K562 treated with DMSO at 1 percent for 4 hours (cell line): ENCODE data around the gene LGALS9C. TPM values are rescaled to one million over a fixed set of nuclear protein-coding genes. Genes with fewer than 3 reads are reported as not detected.

ENCODE experiments used
- total RNA-seq: library from RNA; unstranded; fragments of 300-600 nt; gene quantifications from 2 replicates; pipeline ENCODE4 v1.2.3, GENCODE V29; 2022; ENCODE audit not compliant: insufficient read depth

LGALS9C gene
- total RNA-seq, result not detected in 2 replicates

GRCh38 chr17:18476508-18477308 is at the start of gene LGALS9C:
Gene LGALS9C, plus strand, starts transcription at chr17:18476789. Its CDS starts 66 bp downstream, at chr17:18476855.

Other genes starting within 250 kb of the LGALS9C start
- 114 and 132 TPM in 2 replicates for gene FLII, start 218.1 kb upstream of the LGALS9C start, total RNA-seq
- 3.5 and 5.8 TPM in 2 replicates for gene MIEF2, start 216.1 kb upstream of the LGALS9C start, total RNA-seq
- 19.3 and 22.3 TPM in 2 replicates for gene TOP3A, start 161.8 kb upstream of the LGALS9C start, total RNA-seq
- 12.9 and 13.6 TPM in 2 replicates for gene SMCR8, start 161.5 kb upstream of the LGALS9C start, total RNA-seq
- 24.3 and 25.2 TPM in 2 replicates for gene SHMT1, start 113.2 kb upstream of the LGALS9C start, total RNA-seq
- gene EVPLL, start 99.0 kb upstream of the LGALS9C start, total RNA-seq, result not detected in 2 replicates
- not detected in 2 replicates for gene TBC1D28, start 167.6 kb downstream of the LGALS9C start, total RNA-seq
- gene FOXO3B, start 205.5 kb downstream of the LGALS9C start, total RNA-seq, result 1.9 TPM in 1 of 2 replicates, not detected in the other